GM21367 (cell line): ENCODE measurements around the gene SMIM17.
A peak's percentile ranks its signal among the peaks of the same experiment; 100 is the strongest.

Experiments
- ATAC-seq: cut with Tn5 transposase; IDR thresholded peaks from one replicate; pipeline ENCODE4 v1.9.1; 2021; ENCODE audit not compliant: unreplicated experiment

Gene SMIM17

DNA sequence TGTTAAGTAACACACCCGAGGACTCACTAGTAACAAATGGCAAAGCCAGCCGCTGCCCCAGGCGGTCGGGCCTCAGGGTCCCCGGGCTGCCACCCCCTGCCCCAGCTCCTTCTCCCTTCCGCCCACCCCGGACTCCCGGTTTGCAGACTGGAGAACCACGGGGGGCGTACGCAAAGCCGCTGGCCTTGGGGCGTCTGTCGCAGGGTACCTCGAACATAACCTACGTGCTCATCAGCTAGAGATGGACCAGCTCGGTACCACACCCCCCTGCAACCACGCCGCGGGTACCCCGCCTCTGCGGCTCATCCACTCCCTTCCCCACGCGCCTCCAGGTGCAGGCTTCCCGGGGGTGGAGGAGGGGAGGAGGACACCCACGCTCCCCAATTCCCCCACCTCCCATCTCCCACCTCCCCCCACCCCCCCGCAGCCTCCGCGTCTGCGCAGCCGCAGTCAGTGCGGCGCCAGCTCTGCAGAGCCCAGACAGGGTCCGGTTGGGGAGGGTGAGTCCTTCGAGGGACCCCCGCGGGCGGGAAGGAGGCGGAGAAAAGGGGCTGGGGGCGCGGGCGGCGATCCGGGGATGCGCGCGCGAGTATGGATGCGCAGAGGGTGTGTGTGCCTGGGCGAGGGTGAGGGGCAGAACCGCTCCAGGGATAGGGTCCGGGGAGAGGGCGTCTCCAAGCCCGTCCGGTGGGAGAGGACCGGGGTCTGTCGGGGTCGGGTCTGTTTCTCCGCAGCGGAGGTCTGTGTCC lies at the start of gene SMIM17:
TSS of gene SMIM17 (plus strand) at position 449 of the 749 bp plus-strand sequence. CDS start 2,509 bp downstream, outside the sequence.
- no peak for ATAC-seq

DNA sequence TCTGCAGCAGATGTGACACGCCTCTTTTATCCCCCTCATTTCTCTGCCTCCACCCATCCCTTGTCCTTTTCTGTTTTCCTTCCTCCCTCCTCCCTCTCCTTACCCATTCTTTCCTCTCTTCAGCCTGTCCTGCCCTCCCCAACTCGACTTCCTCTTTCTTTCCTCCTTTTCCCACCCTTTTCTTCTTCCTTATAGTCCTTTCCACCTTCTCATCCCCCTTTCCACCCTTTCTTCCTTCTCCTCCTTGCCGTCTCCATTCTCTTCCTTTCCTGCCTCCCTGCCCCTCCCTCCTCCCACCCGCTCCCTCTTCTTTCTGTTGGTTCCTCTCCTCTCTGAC lies 48.5 kb upstream of the SMIM17 start:
- ATAC-seq = no peak

DNA sequence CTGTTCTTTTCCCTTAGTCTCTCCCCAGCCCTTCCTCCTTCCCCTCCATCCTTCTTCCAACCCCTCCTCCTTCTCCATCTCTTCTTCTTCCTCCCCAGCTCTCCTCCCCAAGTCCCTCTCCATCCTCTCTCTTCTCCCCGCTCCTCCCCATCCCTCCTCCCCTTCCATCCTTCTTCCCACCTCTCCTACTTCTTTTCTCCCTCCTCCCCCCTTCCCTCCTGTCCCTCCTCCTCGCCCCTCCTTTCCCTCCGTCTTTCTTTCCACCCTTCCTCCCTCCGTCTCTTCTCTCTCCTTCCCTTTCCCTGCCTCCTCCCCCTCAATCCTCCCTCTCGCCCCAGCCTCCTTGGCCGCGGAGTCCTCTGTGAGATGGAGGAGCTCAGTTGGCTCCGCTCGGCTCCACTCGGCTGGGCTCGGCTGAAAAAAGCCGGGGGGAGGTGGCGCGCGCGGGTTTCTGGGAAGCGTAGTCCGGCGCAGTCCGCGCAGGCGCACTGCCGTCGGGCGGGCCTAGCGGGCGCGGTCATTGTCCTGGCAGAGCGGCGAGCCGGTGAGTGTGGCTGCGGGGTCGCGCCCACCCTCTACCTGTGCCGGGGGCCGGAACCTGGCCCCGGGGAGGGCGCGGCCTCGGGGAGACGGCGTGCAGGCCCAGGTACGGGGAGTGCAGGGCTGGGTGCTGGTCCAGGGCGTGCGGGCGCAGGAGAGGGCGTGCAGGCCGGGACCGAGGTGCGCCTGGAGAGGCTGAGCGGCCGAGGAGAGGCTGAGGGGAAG lies 48.0 kb upstream of the SMIM17 start, which contains the start of gene ZNF71:
TSS of gene ZNF71 (plus strand) at position 520 of the 765 bp plus-strand sequence. CDS start 6,257 bp downstream, outside the sequence.
- peak; percentile 81 for ATAC-seq

DNA sequence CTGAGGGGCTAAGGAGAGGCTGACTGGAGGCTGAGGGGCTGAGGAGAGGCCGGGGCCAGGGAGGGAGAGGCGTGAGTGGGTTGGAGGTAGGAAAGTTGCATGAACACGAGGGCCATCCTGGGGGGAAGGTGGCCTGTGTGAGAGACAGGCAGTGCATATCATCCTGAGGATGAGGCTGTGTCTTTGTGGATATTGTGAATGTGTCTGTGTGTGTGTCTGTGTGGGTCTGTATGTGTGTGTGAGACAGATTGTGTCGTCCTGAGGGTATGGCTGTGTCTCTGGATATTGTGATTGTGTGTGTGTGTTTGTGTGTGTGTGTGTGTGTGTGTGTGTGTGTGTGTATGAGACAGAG lies 47.4 kb upstream of the SMIM17 start:
- ATAC-seq = no peak

DNA sequence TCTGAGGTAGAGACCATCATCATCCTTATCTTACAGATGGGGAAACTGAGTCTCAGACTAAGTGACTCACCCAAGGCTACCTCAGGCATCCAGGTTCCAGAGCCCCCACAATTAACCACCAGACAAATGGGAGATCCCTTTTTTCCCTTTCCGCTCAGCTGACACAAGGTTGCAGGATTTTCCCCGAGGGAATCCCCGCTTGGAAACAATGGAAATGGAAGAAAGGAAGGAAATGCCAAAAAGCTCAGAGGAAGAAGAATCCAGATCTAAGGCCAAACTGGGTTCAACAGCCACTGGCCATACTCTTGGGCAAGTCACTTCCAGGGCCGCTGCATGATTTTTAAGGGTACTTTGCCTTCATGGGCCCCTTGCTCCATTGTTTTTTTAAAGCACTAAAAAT lies 46.3 kb upstream of the SMIM17 start:
- ATAC-seq = no peak

DNA sequence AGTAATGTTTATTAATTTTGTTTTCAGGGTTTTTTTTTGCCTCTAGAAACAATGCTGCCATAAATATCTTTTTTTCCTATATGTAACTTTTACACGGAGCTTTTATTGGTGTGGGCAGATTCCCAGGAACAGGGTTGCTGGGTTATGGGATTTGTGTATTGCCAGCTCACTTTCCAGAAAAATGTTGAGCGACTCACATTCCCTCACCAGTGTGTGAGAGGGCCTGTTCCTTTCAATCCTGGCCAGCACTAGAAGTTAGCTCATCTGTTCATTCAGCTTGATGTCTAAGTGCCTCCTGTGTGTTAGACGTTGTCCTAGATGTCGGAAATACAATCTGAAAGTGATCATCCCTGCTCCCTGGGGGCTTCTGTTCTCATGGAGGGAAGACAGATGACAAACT lies 45.3 kb upstream of the SMIM17 start:
- no peak for ATAC-seq

DNA sequence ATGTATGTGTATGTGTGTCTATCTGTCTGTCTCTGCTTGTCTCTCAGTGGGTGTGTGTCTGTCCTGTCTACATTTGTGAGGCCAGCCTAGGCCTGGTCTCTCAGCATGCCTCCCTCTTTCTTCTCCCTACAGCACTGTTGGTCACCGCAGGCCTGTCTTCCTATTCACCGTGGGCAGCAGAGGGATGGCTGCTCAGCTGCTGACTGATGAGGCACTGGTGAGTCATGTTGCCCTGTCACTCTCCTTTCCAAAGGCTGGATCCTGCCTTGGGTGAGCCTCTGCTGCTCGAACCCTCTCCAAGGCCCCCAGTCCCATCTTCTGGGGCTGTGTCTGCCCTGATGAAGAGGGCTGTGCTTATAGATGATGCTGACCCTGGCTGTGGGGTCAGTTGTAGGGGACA lies 41.6 kb upstream of the SMIM17 start:
- no peak for ATAC-seq

DNA sequence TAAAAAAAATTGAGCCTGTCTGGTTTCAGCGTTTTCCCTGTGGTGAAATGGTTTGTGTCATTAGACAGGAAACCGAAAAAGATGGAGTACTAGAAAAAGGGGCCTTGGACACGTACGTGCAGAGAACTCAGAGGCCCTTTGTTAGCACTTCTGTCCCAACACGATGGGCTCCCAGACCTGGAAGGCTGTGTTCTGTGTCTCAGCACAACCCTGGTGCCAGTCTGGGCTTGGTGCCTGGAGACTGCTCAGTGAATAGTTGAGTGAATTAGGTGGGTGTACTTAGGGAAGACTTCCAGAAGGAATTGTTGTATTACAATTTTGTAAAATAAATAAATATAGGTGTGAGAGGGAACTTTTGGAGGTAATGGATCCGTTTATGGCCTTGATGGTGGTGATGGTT lies 39.1 kb upstream of the SMIM17 start:
- ATAC-seq = no peak

DNA sequence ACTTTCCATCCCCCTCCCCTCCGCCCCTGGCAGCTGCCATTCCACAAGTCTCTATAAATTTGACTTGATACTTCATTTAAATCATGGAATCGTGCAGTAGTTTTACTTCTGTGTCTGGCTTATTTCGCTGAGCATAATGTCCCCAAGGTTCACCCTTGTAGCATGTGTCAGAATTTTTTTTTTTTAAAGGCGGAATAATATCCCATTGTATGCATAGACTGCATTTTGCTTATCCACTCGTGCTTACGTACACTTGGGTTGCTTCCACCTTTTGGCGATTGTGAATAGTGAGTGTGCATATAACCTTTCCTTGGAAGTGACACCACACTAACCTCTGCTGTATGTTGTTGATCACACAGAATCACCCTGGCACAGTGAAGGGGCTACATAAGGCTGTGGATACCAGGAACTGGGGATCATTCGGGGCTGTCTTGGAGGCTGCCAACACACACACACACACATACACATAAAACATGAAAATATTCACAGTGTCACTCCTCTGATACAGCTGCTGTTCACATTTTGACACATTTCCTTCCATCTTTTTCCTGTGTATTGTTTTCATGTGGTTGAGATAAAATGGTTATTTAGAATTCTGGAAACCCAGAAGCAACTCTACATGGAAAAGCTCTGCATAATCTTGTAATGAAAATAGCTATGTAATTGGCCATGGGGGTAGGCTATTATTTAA lies 34.5 kb upstream of the SMIM17 start:
- ATAC-seq = no peak

DNA sequence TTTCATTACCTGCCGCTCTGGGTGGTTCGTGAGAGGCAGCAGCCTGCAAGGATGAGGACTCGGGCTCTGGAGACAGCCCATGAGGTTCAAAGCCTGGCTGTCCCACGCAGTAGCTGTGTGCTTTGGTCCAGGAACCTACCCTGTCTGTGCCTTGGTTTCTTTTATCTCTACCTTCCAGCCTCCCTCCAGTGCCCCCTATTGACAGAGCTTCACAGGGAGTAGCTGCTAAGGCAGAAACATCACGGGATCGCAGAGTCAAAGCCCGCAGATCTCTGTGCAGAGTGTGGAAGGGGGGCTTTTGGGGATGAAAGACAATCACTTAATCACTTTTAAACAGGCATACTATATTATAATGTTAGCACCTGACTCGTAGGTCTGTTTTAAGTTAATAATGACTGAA lies 31.7 kb upstream of the SMIM17 start:
- ATAC-seq = no peak

DNA sequence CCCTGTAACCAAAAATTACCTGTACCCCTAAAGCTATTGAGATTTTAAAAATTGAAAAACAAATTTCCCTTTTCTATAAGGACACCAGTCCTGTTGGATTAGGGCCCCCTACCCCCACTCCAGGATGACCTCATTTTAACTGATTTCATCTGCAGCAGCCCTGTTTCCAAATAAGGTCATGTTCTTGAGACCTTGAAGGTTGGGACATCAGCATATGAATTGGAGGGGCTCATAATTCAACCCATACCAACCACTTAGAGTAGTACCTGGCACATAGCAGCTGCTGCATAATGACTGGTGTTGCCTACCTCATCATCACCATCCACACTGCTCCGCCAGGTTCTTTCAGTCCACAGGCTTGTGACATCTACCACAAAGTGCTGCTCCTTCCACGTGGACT lies 30.2 kb upstream of the SMIM17 start:
- ATAC-seq = no peak

DNA sequence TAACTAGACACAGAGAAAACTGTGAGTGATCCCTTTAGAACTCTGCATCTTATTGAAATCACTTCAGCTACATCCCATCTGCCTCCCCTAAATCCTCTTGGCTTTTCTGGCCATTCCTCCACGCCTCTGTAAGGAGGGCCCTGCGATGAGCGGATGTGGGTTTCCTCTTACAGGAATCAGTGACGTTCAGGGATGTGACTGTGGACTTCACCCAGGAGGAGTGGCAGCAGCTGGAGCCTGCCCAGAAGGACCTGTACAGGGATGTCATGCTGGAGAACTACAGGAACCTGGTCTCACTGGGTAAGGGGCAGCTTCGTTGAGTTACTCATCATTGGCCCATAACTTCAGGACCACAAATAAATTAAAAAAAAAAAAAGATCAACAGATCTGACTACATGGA lies 29.3 kb upstream of the SMIM17 start:
- no peak for ATAC-seq

DNA sequence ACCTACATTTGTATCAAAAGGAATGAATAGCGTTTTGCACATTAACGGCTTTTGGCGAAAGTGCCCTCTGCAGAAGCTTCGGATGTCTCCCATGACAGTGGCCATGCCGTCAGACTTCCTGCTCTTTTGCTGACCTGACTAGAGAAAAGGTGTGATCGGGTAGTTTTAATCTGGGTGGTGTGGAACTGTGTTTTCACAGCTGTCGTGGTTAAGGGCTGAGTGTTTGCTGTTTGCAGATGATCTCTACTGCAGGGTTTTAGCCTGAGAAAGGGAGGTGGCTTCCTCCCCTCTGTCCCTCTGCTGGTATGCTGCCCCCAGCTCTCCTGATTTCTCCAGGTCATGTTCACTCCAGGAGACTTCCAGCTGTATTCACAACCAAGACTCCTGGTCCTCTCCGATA lies 25.4 kb upstream of the SMIM17 start:
- ATAC-seq = no peak

DNA sequence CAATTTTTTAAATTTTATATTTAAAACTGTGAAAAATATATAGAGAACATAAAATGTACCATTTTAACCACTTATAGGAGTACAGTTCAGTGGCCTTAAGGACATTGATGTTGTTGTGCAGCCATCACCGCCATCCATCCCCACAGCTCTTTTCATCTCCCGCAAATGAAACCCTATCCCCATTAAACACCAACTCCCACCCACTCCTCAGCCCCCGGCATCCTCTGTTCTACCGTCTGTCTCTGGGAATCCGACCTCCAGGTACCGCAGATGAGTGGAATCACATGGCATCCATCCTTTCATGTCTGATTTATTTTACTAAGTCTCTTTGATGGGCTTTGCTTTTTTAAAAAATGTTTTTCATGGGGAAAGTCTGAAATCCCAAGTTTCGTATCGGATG lies 23.8 kb upstream of the SMIM17 start:
- no peak for ATAC-seq

DNA sequence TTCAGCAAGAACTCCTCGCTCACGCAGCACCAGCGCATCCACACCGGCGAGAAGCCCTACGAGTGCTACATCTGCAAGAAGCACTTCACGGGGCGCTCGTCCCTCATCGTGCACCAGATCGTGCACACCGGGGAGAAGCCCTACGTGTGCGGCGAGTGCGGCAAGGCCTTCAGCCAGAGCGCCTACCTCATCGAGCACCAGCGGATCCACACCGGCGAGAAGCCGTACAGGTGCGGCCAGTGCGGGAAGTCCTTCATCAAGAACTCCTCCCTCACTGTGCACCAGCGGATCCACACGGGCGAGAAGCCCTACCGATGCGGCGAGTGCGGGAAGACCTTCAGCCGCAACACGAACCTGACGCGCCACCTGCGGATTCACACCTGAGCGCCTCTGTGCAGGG lies 20.6 kb upstream of the SMIM17 start:
- ATAC-seq = no peak

DNA sequence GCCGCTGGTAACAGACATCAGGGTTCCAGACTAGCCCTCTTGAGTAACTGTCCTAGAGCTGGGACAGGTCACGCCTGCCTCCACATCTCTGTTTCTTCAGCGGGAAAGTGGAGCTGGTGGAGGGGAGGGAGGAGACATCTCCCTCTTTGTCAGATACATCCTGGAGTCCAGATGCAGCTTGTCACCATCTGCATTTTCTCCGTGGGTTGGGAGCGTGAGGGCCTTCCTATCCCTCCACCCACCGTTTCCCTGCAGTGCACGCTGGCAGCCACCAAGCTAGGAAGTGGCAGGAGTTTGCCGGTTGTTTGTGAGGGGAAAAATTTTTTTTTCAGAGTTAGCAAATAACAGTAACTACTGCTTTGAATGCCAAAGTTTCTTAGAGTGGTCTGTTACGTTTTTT lies 20.0 kb upstream of the SMIM17 start:
- ATAC-seq = no peak

DNA sequence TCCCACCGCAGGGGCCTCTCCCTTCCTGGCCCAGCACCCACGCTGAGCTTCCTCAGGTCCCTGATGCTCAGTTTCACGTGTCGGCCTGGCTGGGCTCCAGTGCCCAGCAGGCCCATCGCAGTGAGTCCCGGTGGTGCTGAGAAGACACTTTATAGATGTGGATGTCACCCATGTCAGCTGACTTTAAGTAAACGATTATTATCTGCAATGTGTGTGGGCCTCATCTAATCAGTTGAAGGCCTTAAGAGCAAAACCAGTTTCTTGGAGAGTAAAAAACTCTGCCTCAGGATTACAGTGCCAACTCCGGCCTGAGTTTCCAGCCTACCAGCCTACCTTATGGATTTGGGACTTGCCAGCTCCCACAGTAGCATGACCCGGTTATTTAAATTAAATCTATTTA lies 17.3 kb upstream of the SMIM17 start:
- ATAC-seq = no peak

DNA sequence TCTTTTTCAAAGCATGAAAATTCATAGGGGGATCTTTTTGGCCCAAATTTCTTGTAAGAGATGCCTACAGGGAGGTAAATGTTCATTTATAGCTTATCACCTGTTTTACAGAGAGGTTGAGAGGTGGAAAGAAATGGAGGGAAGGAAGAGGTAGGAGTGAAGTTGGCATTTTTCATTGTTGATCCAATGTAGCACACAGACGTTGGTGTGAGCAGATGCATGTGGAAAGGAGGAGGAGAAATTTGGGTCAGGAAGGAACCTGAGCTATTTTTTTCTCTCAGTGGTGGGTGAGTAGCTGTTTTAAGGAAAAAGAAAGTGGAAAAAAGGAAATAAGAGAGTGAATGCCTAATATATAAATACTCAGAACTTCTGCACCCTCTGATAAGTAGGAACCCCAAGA lies 9.9 kb upstream of the SMIM17 start:
- no peak for ATAC-seq

DNA sequence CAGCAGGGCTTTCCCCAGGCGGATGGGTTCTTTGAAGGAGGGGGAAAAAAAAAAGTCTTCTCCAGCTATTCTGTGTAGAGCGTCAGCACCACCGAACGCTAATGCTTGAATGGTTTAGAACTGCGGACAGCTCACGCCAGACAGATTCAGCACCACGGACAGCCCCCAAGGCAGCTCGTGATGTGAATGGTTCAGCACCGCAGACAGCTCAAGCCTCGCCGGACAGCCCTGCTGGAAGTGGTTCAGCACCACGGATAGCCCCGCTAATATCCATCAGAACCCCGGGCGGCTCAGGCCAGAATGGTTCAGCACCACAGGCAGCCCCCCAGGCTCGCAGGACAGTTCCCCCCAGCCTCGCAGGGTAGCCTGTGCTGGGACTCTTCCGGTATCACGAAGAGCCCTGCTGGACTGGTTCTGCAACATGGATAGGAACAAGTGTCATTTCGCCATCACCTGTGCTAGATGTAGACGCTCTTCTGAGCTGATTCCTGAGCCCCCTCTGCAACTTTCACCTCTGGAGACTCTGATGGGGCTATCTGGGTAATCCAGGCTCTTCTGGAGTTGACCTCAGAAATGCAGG lies 4.9 kb upstream of the SMIM17 start:
- ATAC-seq = no peak

DNA sequence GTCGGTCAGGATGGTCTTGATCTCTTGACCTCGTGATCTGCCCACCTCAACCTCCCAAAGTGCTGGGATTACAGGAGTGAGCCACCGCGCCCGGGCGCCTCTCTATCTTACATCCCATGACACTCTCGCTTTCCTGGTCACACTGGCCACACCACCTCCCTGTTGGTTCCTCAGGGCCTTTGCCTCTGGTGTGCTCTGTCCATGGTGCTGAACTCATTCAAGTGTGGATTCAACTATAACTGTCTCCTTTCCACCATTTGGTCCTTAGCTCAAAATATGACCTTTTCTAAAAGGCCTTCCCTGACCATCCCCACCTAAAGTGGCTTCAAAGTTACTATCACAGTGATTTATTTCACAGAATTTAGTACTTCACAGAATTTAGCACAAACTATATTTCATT lies 3.7 kb upstream of the SMIM17 start:
- no peak for ATAC-seq

DNA sequence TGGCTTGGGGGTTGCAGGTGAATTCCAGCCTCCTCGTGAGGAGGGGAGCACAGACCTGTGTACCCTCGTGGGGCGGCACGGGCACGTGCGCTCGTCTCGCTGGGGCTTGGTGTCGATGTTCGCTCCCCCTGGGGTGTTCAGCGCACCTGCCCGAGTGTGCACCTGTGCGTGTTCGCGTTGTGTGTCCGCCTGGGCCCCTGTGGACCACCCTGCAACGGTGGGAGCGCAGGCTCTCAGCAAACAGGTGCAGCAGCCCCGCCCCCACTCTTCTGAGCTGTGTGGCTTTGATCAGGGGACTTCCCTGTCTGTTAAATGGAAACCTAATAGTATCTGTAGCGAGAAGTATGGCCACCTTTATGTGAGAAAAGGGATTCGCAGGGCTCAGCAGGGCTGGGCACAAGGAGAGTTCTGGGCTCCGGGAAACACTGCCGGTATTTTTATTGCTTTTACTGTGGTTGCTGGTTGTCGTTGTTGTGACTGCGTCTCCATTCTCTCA lies 549 bp downstream of the SMIM17 start:
- ATAC-seq = no peak

DNA sequence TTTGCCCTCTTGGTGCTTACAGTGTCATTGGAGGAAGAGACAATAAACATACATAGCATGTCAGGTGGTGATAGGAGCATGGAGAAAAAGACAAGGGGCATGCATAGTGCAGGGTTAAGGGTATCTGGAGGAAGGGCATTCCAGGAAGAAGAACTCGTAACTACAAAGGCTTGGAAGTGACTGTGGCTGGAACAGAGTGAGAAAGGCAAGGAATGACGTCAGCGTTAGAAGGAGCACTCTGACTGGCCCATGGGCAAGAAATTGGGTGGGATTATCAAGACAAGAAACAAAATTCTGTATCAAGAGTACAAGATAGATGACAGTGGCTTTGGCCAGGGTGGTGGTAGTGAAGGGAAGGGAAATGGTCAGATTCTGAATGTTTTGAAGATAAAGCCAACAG lies 11.2 kb downstream of the SMIM17 start:
- no peak for ATAC-seq
